OCI-LY1 (cell line): ENCODE results near the gene RFTN1.
A peak's percentile ranks its signal among the peaks of the same experiment; 100 is the strongest.

ENCODE experiments used
- H2AFZ ChIP-seq: fragments of 200-600 bp; sonication (generic), shearing (Covaris generic); 2 replicates; pipeline ENCODE4 v1.6.0; 2014; ENCODE audit warnings: antibody characterized with exemption, mild to moderate bottlenecking, low read length
- H3F3A ChIP-seq: fragments of 200-600 bp; sonication (generic), shearing (Covaris generic); 2 replicates; pipeline ENCODE4 v1.6.0; 2014; ENCODE audit warnings: mild to moderate bottlenecking, antibody characterized with exemption, low read length, moderate library complexity; ENCODE audit not compliant: insufficient read depth
- H3K27ac ChIP-seq: fragments of 200-600 bp; sonication (generic); 2 replicates; pipeline ENCODE4 v1.5.1; 2014; ENCODE audit warnings: low read length, mixed run types, mild to moderate bottlenecking, low read depth; ENCODE audit not compliant: poor library complexity, severe bottlenecking
- H3K27me3 ChIP-seq: fragments of 200-600 bp; sonication (generic); 2 replicates; pipeline ENCODE4 v1.6.0; 2014; ENCODE audit warnings: antibody characterized with exemption, mild to moderate bottlenecking, low read length, moderate library complexity; ENCODE audit not compliant: insufficient read depth
- H3K36me3 ChIP-seq: fragments of 200-600 bp; sonication (generic); 2 replicates; pipeline ENCODE4 v1.6.1; 2014; ENCODE audit warnings: mild to moderate bottlenecking, antibody characterized with exemption, low read length, moderate library complexity, mixed read lengths; ENCODE audit not compliant: insufficient read depth
- H3K4me1 ChIP-seq: fragments of 200-600 bp; sonication (generic); 2 replicates; pipeline ENCODE4 v1.5.1; 2014; ENCODE audit warnings: mild to moderate bottlenecking, low read length, moderate library complexity; ENCODE audit not compliant: insufficient read depth, severe bottlenecking
- H3K4me2 ChIP-seq: fragments of 200-600 bp; sonication (generic), shearing (Covaris generic); 2 replicates; pipeline ENCODE4 v1.6.1; 2014; ENCODE audit warnings: low read length
- H3K4me3 ChIP-seq: fragments of 200-600 bp; sonication (generic); 2 replicates; pipeline ENCODE4 v1.5.1; 2014; ENCODE audit warnings: low read length, low read depth, mild to moderate bottlenecking, mixed read lengths; ENCODE audit not compliant: poor library complexity, severe bottlenecking
- H3K79me2 ChIP-seq: fragments of 200-600 bp; shearing (Covaris generic); 2 replicates; pipeline ENCODE4 v1.6.1; 2016; ENCODE audit warnings: mixed run types, low read length, mixed read lengths; ENCODE audit not compliant: insufficient read depth
- H3K9ac ChIP-seq: fragments of 200-600 bp; sonication (generic), shearing (Covaris generic); 2 replicates; pipeline ENCODE4 v1.6.1; 2014; ENCODE audit warnings: mild to moderate bottlenecking, low read length, mixed read lengths
- H3K9me2 ChIP-seq: fragments of 200-600 bp; sonication (generic), shearing (Covaris generic); 2 replicates; pipeline ENCODE4 v1.6.1; 2014; ENCODE audit warnings: low read depth, mild to moderate bottlenecking, low read length, mixed read lengths
- H3K9me3 ChIP-seq: fragments of 200-600 bp; shearing (Covaris generic); 2 replicates; pipeline ENCODE4 v1.6.1; 2014; ENCODE audit warnings: low read length, mixed read lengths
- H4K20me1 ChIP-seq: fragments of 200-600 bp; sonication (generic), shearing (Covaris generic); 2 replicates; pipeline ENCODE4 v1.6.0; 2016; ENCODE audit warnings: mild to moderate bottlenecking, low read length; ENCODE audit not compliant: insufficient read depth
- CTCF ChIP-seq: fragments of 200-600 bp; sonication (generic), shearing (Covaris generic); IDR thresholded peaks from 2 replicates; pipeline ENCODE4 v1.5.1; 2017; ENCODE audit warnings: mild to moderate bottlenecking, antibody characterized with exemption, low read length, moderate library complexity, mixed read lengths
- EZH2 ChIP-seq: fragments of 200-600 bp; sonication (generic), shearing (Covaris generic); IDR thresholded peaks from 2 replicates; pipeline ENCODE4 v1.8.0; 2017; ENCODE audit warnings: borderline replicate concordance, mixed run types, mild to moderate bottlenecking, antibody characterized with exemption, low read length, moderate library complexity, mixed read lengths

RFTN1 gene

GRCh38 chr3:16383864-16384263 lies 129.6 kb downstream of the RFTN1 start:
- Histone ChIP-seq H3F3A (peaks cover 12% of the 10 kb centered on the region; the same call in 1 of the 2 replicates), H3K9me3 (no peaks in the 10 kb centered on the region), H3K79me2 (peaks cover 39% of the 10 kb centered on the region), H3K4me3 (no peak overlapping the region), H3K27me3 (no peaks in the 10 kb centered on the region), H2AFZ (no peak overlapping the region), H3K4me2 (no peak overlapping the region), H3K9me2 (no peaks in the 10 kb centered on the region), H3K4me1 (peaks cover 75% of the 10 kb centered on the region), H3K9ac (no peak overlapping the region), H3K36me3 (peaks cover 94% of the 10 kb centered on the region), H4K20me1 (no peaks in the 10 kb centered on the region), H3K27ac (peak overlapping the region; percentile 33)
- TF ChIP-seq CTCF: no peak
- TF ChIP-seq EZH2: no peak

GRCh38 chr3:16382845-16383244 lies 130.7 kb downstream of the RFTN1 start:
- peaks cover 12% of the 10 kb centered on the region; the same call in 1 of the 2 replicates for H3F3A ChIP-seq
- H3K4me3 ChIP-seq: no peak overlapping the region
- H4K20me1 ChIP-seq: no peaks in the 10 kb centered on the region
- peaks cover 94% of the 10 kb centered on the region for H3K36me3 ChIP-seq
- no peak overlapping the region for H2AFZ ChIP-seq
- no peak overlapping the region for H3K9ac ChIP-seq
- TF ChIP-seq EZH2 (no peak), CTCF (no peak)
- no peaks in the 10 kb centered on the region for H3K27me3 ChIP-seq
- no peaks in the 10 kb centered on the region for H3K9me3 ChIP-seq
- H3K9me2 ChIP-seq: no peaks in the 10 kb centered on the region
- H3K4me1 ChIP-seq: peaks cover 75% of the 10 kb centered on the region
- H3K27ac ChIP-seq: peak overlapping the region; percentile 97
- H3K4me2 ChIP-seq: 0 out of 2 replicates have a peak overlapping the region, but pooled peaks have one; percentile 3
- peaks cover 33% of the 10 kb centered on the region for H3K79me2 ChIP-seq

GRCh38 chr3:16381426-16381825 lies 132.1 kb downstream of the RFTN1 start:
- H3K27me3 ChIP-seq: no peaks in the 10 kb centered on the region
- peaks cover 20% of the 10 kb centered on the region for H3F3A ChIP-seq
- H3K9me2 ChIP-seq: no peaks in the 10 kb centered on the region
- H3K4me1 ChIP-seq: peaks cover 80% of the 10 kb centered on the region
- no peak overlapping the region for H2AFZ ChIP-seq
- peaks cover 94% of the 10 kb centered on the region for H3K36me3 ChIP-seq
- peaks cover 27% of the 10 kb centered on the region for H3K79me2 ChIP-seq
- TF ChIP-seq CTCF (no peak), EZH2 (no peak)
- no peak overlapping the region for H3K4me3 ChIP-seq
- peak overlapping the region; percentile 30; the same call in 1 of the 2 replicates for H3K4me2 ChIP-seq
- H3K9me3 ChIP-seq: no peaks in the 10 kb centered on the region
- peak overlapping the region; percentile 97 for H3K27ac ChIP-seq
- no peaks in the 10 kb centered on the region for H4K20me1 ChIP-seq
- no peak overlapping the region for H3K9ac ChIP-seq
